HL-60 (cell line): Measurements from ENCODE around the gene SIL1.

ENCODE experiments used
- DNase-seq, 2 experiments: peaks; one replicate each; pipeline ENCODE4 v3.0.0-alpha.2; 2010 to 2020; ENCODE audit warnings: low read depth in 1 of 2, low spot score in 1 of 2
- H3K27ac ChIP-seq: fragments of 250-450 bp; sonication (Bioruptor Pico); replicated peaks from 2 replicates; pipeline ENCODE4 v1.5.1; 2020; ENCODE audit warnings: mild to moderate bottlenecking, moderate library complexity
- H3K27me3 ChIP-seq: fragments of 250-450 bp; sonication (Bioruptor Pico); 2 replicates; pipeline ENCODE4 v1.5.1; 2021; ENCODE audit warnings: mild to moderate bottlenecking, moderate library complexity; ENCODE audit not compliant: insufficient read depth, poor library complexity, severe bottlenecking
- H3K4me3 ChIP-seq: replicated peaks from 2 replicates; pipeline ENCODE4 v1.5.1; 2011; ENCODE audit warnings: mild to moderate bottlenecking, control low read depth, low read length; ENCODE audit not compliant: insufficient read depth
- GABPA ChIP-seq: IDR thresholded peaks from 2 replicates; pipeline ENCODE4 v1.6.1; 2012; ENCODE audit warnings: low read depth
- POLR2AphosphoS5 ChIP-seq: IDR thresholded peaks from 2 replicates; pipeline ENCODE4 v1.6.1; 2012; ENCODE audit warnings: low read depth
- SPI1 ChIP-seq: IDR thresholded peaks from 2 replicates; pipeline ENCODE4 v1.6.1; 2012; ENCODE audit warnings: low read depth, mild to moderate bottlenecking, borderline replicate concordance
- TF ChIP-seq, protein P1 (sequence below): IDR thresholded peaks from one replicate; pipeline ENCODE4 v1.5.1; 2011; ENCODE audit warnings: low read length, control low read depth, inconsistent platforms; ENCODE audit not compliant: insufficient read depth
- TF ChIP-seq, protein P2 (sequence below): IDR thresholded peaks from 2 replicates; pipeline ENCODE4 v1.6.1; 2012; ENCODE audit warnings: low read depth; ENCODE audit not compliant: insufficient replicate concordance

The SIL1 gene

DNA sequence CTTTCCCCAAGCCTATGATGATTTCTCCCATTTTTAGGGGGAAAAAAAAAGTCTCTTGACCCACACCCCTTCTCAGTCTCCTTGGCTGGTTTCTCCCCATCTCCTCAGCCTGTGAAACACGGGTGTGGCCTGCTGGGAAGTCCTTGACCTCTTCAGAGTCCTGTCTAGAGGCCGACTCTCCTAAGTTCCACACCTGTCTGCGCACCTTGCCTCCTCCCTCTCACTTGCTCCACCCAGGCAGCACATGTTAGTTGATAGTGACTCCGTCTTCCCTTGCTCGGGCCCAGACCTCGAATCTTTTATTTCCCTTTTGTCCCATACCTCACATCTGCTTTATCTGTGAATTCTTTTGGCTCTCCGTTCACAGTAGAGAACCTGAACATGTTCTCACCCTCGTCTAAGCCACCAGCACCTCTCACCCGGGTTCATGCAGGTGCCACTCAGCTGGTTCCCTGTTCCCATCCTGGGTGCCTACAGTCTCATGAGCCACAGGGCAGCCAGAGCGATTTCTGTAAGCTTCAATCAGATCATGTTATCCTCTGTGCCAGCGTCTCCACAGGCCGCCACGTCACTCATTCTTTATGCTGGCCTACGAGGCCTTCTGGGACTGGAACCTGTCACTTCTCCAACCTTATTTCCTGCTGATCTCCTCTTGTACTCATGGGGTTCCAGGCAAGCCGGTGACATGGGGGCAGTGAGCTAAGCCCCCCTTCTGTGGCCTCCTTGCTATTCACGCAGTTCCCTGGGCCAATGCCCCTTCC lies 271.3 kb downstream of the SIL1 start:
- no peak overlapping the region for H3K4me3 ChIP-seq
- no peaks in the 10 kb centered on the region for H3K27me3 ChIP-seq
- no peak overlapping the region for H3K27ac ChIP-seq
- no peak for DNase-seq
- TF ChIP-seq SPI1 (no peak), GABPA (no peak), POLR2AphosphoS5 (no peak)
- TF ChIP-seq, protein P1, sequence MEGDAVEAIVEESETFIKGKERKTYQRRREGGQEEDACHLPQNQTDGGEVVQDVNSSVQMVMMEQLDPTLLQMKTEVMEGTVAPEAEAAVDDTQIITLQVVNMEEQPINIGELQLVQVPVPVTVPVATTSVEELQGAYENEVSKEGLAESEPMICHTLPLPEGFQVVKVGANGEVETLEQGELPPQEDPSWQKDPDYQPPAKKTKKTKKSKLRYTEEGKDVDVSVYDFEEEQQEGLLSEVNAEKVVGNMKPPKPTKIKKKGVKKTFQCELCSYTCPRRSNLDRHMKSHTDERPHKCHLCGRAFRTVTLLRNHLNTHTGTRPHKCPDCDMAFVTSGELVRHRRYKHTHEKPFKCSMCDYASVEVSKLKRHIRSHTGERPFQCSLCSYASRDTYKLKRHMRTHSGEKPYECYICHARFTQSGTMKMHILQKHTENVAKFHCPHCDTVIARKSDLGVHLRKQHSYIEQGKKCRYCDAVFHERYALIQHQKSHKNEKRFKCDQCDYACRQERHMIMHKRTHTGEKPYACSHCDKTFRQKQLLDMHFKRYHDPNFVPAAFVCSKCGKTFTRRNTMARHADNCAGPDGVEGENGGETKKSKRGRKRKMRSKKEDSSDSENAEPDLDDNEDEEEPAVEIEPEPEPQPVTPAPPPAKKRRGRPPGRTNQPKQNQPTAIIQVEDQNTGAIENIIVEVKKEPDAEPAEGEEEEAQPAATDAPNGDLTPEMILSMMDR, result no peak
- TF ChIP-seq, protein P2, sequence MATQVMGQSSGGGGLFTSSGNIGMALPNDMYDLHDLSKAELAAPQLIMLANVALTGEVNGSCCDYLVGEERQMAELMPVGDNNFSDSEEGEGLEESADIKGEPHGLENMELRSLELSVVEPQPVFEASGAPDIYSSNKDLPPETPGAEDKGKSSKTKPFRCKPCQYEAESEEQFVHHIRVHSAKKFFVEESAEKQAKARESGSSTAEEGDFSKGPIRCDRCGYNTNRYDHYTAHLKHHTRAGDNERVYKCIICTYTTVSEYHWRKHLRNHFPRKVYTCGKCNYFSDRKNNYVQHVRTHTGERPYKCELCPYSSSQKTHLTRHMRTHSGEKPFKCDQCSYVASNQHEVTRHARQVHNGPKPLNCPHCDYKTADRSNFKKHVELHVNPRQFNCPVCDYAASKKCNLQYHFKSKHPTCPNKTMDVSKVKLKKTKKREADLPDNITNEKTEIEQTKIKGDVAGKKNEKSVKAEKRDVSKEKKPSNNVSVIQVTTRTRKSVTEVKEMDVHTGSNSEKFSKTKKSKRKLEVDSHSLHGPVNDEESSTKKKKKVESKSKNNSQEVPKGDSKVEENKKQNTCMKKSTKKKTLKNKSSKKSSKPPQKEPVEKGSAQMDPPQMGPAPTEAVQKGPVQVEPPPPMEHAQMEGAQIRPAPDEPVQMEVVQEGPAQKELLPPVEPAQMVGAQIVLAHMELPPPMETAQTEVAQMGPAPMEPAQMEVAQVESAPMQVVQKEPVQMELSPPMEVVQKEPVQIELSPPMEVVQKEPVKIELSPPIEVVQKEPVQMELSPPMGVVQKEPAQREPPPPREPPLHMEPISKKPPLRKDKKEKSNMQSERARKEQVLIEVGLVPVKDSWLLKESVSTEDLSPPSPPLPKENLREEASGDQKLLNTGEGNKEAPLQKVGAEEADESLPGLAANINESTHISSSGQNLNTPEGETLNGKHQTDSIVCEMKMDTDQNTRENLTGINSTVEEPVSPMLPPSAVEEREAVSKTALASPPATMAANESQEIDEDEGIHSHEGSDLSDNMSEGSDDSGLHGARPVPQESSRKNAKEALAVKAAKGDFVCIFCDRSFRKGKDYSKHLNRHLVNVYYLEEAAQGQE, result no peak

DNA sequence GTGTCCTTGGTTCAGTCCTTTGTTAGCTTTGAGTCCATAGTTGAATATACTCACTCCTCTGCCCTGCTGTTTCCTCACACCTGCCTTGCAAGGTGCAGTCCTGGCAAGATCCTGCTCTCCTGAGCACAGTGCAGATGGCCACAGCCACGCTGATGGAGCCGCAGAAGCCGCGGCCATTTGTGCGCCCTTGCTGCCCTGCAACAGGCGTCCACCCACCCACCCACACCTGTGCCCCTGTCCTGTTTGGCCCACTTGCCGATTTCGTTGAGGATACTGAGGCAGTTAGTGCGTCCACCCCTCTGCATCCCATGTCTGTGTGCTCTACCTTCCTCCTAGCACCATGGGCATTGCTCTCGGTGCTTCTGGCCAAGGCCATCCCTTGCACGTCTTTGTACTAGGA lies 271.9 kb downstream of the SIL1 start:
- DNase-seq, result no peak
- TF ChIP-seq SPI1 (no peak), POLR2AphosphoS5 (no peak), GABPA (no peak)
- TF ChIP-seq, protein P2, result no peak
- TF ChIP-seq, protein P1, result no peak
- Histone ChIP-seq H3K27me3 (no peaks in the 10 kb centered on the region), H3K27ac (no peak overlapping the region), H3K4me3 (no peak overlapping the region)

DNA sequence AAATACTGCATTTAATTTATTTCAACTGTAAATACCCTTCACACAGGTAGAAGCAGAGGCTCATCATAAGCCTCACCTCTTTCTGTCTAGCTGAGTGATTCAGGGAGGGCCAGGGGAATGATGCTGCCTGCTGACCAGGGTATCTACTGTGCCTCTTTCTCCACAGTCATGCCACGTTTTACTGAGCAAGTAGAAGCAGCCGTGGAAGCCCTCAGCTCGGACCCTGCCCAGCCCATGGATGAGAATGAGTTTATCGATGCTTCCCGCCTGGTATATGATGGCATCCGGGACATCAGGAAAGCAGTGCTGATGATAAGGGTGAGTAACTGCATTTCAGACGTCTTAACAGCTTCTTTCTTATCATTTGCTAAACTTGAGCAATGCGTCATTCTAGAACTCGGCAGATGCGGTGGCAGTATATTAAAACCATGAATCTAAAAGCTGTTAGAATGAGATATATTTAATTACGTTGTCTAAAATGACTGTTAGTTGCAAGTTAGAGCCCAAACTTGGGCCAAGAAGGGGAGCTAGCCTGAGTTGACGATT lies 273.0 kb downstream of the SIL1 start:
- no peak overlapping the region for H3K4me3 ChIP-seq
- H3K27me3 ChIP-seq, result no peaks in the 10 kb centered on the region
- H3K27ac ChIP-seq, result no peak overlapping the region
- no peak for TF ChIP-seq POLR2AphosphoS5
- no peak for TF ChIP-seq SPI1
- TF ChIP-seq, protein P2, result no peak
- TF ChIP-seq, protein P1, result no peak
- TF ChIP-seq GABPA, result no peak
- DNase-seq, result no peak
